GM19467 (cell line): ENCODE results near the gene TNP2.
"Not testable (repeated sequence)": the region's sequence is repeated elsewhere in the genome, so short reads cannot be mapped to it uniquely, and the experiment has no call there.

Source experiments
- ATAC-seq: cut with Tn5 transposase; IDR thresholded peaks from one replicate; pipeline ENCODE4 v1.9.1; 2021; ENCODE audit warnings: mild to moderate bottlenecking, moderate library complexity; ENCODE audit not compliant: unreplicated experiment

Gene TNP2

GRCh38 chr16:11225677-11226549, 43.2 kb downstream of the TNP2 start:
- ATAC-seq: no peak

GRCh38 chr16:11224894-11225676, 44.0 kb downstream of the TNP2 start:
- ATAC-seq: peak; percentile 70

GRCh38 chr16:11224096-11224893, 44.8 kb downstream of the TNP2 start:
- no peak for ATAC-seq

- not testable (repeated sequence) for ATAC-seq
These were observed 48.6 kb downstream of the TNP2 start for GRCh38 chr16:11220507-11220906.

- ATAC-seq: no peak
These were observed 49.9 kb downstream of the TNP2 start for GRCh38 chr16:11219178-11219577.

GRCh38 chr16:11218604-11218962, 50.5 kb downstream of the TNP2 start:
- ATAC-seq: no peak
